ENCODE results near the gene EIF2D. TPM values are rescaled to one million over a fixed set of nuclear protein-coding genes. Genes with fewer than 3 reads are reported as not detected.

Gene EIF2D
- total RNA-seq, 2 donors from 2014 or later, result 25.9 to 55.4 TPM

GRCh38 chr1:206653715-206654459, 41.6 kb upstream of the EIF2D start:
- intact Hi-C loops (cut with DNase I), result no loop called here
- H3K4me1 ChIP-seq, result peaks cover 55% of the 10 kb centered on the region
- H3K36me3 ChIP-seq (replicated peaks in 1 of 2; ENCODE audit: insufficient read depth in 1 of 2, low read depth in 2 of 2), result no peaks in the 10 kb centered on the region
- no peak overlapping the region for H3K4me3 ChIP-seq
- DNase-seq (no peak), ATAC-seq (peak; percentile 29)
- no peaks in the 10 kb centered on the region for H3K27me3 ChIP-seq
- no peaks in the 10 kb centered on the region for H3K9me3 ChIP-seq
- WGBS, 2 donors, result 61 to 75% methylated on average over 7 of the region's 7 CpGs
- TF ChIP-seq POLR2A (IDR thresholded peaks at IDR 0.05), result no peak
- TF ChIP-seq, protein P1, sequence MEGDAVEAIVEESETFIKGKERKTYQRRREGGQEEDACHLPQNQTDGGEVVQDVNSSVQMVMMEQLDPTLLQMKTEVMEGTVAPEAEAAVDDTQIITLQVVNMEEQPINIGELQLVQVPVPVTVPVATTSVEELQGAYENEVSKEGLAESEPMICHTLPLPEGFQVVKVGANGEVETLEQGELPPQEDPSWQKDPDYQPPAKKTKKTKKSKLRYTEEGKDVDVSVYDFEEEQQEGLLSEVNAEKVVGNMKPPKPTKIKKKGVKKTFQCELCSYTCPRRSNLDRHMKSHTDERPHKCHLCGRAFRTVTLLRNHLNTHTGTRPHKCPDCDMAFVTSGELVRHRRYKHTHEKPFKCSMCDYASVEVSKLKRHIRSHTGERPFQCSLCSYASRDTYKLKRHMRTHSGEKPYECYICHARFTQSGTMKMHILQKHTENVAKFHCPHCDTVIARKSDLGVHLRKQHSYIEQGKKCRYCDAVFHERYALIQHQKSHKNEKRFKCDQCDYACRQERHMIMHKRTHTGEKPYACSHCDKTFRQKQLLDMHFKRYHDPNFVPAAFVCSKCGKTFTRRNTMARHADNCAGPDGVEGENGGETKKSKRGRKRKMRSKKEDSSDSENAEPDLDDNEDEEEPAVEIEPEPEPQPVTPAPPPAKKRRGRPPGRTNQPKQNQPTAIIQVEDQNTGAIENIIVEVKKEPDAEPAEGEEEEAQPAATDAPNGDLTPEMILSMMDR (IDR thresholded peaks at IDR 0.05), result no peak
- H3K27ac ChIP-seq, result peak overlapping the region in 3 of 4 donors; percentile 57 to 76 (median 64)

DNA sequence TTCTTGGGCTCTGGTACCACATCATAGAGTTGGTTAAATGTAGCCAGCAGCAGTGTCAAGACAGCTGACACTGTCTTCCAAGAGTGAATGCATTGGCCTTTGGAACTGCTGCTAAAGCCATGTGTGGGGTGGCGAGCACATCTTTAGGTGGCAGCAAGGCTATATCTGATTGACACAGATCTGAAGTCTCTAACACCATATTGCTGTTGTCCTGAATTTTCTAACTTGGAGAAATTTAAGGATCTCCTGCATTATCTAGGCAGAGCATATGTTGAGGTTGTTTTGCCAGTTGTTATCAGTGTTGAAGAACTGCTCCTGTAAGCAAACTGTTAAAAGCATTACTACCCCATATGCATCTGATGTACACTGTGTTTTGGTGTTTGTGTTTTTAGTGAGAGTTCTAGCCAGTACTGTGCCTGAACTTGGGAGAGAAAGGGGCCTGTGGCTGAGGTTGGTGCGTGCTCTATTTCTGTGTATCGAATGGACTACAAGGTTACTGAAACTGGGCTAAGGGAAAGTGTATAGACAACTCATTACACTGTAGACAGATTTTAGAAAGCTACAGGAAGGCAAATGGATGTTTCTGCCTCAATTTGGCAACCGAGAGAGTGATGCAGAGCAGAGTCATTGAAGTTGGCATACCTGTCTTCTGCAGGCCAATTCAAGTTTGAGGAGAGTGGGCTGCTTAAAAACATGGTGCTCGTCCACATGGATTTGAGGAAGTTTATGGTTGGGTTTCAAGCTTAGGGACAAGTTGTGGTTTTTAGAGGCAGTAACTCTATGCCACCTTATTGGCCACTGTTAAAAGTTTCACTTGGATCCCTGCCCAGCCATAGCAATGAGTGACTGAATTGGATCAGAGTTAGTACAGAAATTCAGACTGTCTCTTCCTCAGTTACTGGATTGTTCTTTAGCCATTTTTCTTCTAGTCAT, 40.0 kb upstream of the EIF2D start:
- Histone ChIP-seq H3K27me3 (no peaks in the 10 kb centered on the region), H3K4me3 (no peak overlapping the region), H3K9me3 (no peaks in the 10 kb centered on the region), H3K27ac (peak overlapping the region in 3 of 4 donors; percentile 57 to 76 (median 64)), H3K4me1 (peaks cover 47% of the 10 kb centered on the region), H3K36me3 (replicated peaks in 1 of 2; ENCODE audit: insufficient read depth in 1 of 2, low read depth in 2 of 2) (peaks cover 0 to 3% of the 10 kb centered on the region in 2 donors)
- WGBS, 2 donors, result 76 to 90% methylated on average over 5 of the region's 5 CpGs
- DNase-seq (peak; percentile 25 to 63 (median 59)), ATAC-seq (peak; percentile 56)
- no peak for TF ChIP-seq POLR2A (IDR thresholded peaks at IDR 0.05)
- TF ChIP-seq, protein P1 (IDR thresholded peaks at IDR 0.05), result no peak
- intact Hi-C loops (cut with DNase I), result no loop called here

GRCh38 chr1:206651014-206651413, 38.7 kb upstream of the EIF2D start:
- no peak for ATAC-seq

DNA sequence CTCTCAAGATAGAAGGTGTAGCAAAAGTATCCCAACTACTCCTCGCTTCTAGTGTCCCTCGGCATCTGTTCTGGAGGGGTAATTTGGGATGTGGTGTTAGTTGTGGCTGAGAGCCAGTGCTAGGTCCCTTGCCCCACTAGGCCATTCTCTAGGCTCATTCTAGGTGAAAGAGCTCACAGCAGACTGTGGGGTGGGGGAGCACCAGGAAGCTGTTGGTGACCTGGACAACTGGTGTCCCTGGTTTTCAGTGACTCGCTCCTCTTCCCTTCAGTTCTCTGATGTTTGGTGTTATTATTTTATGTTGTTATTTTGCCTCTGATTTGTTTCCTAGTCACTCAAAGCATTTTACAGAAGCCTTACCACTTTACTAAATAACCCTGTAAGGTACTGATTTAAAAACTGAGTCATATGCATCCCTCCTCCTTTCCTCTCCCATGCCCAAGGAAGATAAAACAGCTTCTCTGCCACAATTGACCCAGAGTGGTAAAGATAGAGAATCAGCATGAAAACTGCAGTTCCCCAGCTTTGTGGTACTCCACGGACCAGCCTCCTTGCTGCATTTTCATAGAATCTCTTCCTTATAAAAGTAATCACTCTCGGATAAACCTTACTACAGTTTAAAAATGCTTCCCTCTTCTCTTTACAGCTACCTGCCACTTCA, 37.1 kb upstream of the EIF2D start:
- H3K27ac ChIP-seq, result no peak overlapping the region
- no peak overlapping the region for H3K4me3 ChIP-seq
- TF ChIP-seq, protein P1 (IDR thresholded peaks at IDR 0.05), result no peak
- TF ChIP-seq POLR2A (IDR thresholded peaks at IDR 0.05), result no peak
- 85 to 91% methylated on average over 5 of the region's 5 CpGs for WGBS, 2 donors
- intact Hi-C loops (cut with DNase I), result no loop called here
- ATAC-seq (no peak), DNase-seq (no peak)
- H3K9me3 ChIP-seq, result no peaks in the 10 kb centered on the region
- H3K36me3 ChIP-seq (replicated peaks in 1 of 2; ENCODE audit: insufficient read depth in 1 of 2, low read depth in 2 of 2), result peaks cover 0 to 3% of the 10 kb centered on the region in 2 donors
- no peaks in the 10 kb centered on the region for H3K27me3 ChIP-seq
- H3K4me1 ChIP-seq, result peaks cover 28% of the 10 kb centered on the region

More at GRCh38 chr1:206651014-206651413, 38.7 kb upstream of the EIF2D start:
- H3K27me3 ChIP-seq, result no peaks in the 10 kb centered on the region
- H3K4me1 ChIP-seq, result peaks cover 44% of the 10 kb centered on the region
- WGBS, 2 donors, result 79 to 83% methylated on average over 3 of the region's 3 CpGs
- no peak overlapping the region for H3K4me3 ChIP-seq
- no peak for DNase-seq
- H3K36me3 ChIP-seq (replicated peaks in 1 of 2; ENCODE audit: insufficient read depth in 1 of 2, low read depth in 2 of 2), result peaks cover 0 to 3% of the 10 kb centered on the region in 2 donors
- intact Hi-C loops (cut with DNase I), result no loop called here
- peak overlapping the region in 1 of 4 donors; percentile 64 for H3K27ac ChIP-seq
- H3K9me3 ChIP-seq, result no peaks in the 10 kb centered on the region
- TF ChIP-seq, protein P1 (IDR thresholded peaks at IDR 0.05), result no peak
- no peak for TF ChIP-seq POLR2A (IDR thresholded peaks at IDR 0.05)

All from body of pancreas (tissue), 4 donors.